ENCODE measurements around the gene OGDHL.
"Not testable (repeated sequence)": the region's sequence is repeated elsewhere in the genome, so short reads cannot be mapped to it uniquely, and the experiment has no call there.

The OGDHL gene

GRCh38 chr10:49754951-49755350 is 7.2 kb downstream of the OGDHL start:
- DNase-seq: not testable (repeated sequence)

- no peak for DNase-seq
Observed at GRCh38 chr10:49752584-49752983, 9.5 kb downstream of the OGDHL start.

- no peak for DNase-seq
Observed at GRCh38 chr10:49751636-49752510, 10.2 kb downstream of the OGDHL start.

GRCh38 chr10:49751216-49751615 is 10.9 kb downstream of the OGDHL start:
- no peak for DNase-seq

GRCh38 chr10:49750546-49750945 is 11.6 kb downstream of the OGDHL start:
- no peak for DNase-seq

GRCh38 chr10:49749556-49750491 is 12.3 kb downstream of the OGDHL start:
- DNase-seq: no peak

- no peak for DNase-seq
Observed at GRCh38 chr10:49749144-49749543, 13.0 kb downstream of the OGDHL start.

- no peak for DNase-seq
Observed at GRCh38 chr10:49748006-49748405, 14.1 kb downstream of the OGDHL start.

GRCh38 chr10:49747303-49747646 is 14.8 kb downstream of the OGDHL start:
- DNase-seq: no peak

GRCh38 chr10:49746626-49747302 is 15.4 kb downstream of the OGDHL start:
- DNase-seq: no peak

- DNase-seq: no peak
Observed at GRCh38 chr10:49745756-49746155, 16.4 kb downstream of the OGDHL start.

- no peak for DNase-seq
Observed at GRCh38 chr10:49744924-49745605, 17.1 kb downstream of the OGDHL start.

GRCh38 chr10:49744091-49744685 is 17.9 kb downstream of the OGDHL start:
- DNase-seq: no peak

GRCh38 chr10:49743464-49744075 is 18.6 kb downstream of the OGDHL start:
- DNase-seq: no peak

GRCh38 chr10:49742683-49743463 is 19.2 kb downstream of the OGDHL start:
- no peak for DNase-seq

GRCh38 chr10:49741108-49741995 is 20.8 kb downstream of the OGDHL start:
- no peak for DNase-seq

GRCh38 chr10:49740346-49741107 is 21.6 kb downstream of the OGDHL start:
- DNase-seq: no peak

- DNase-seq: no peak
Observed at GRCh38 chr10:49739426-49739825, 22.7 kb downstream of the OGDHL start.

Data from NCI-H2081 treated with DMSO at 0.1 percent for 48 hours (cell line).